Transverse colon (tissue), 4 donors: ENCODE results near the gene AKT1.

Experiments
- CTCF ChIP-seq, 5 experiments: fragments of 200-600 bp in 3 of 5; fragments of 450-650 bp in 2 of 5; sonication (generic) in 3 of 5; IDR thresholded peaks; 1 replicate in 2 of 5; 2 replicates in 3 of 5; pipeline ENCODE4 v1.5.1; 2016 to 2017; ENCODE audit warnings: antibody characterized with exemption in 5 of 5, inconsistent platforms in 3 of 5, mild to moderate bottlenecking in 2 of 5, moderate library complexity in 1 of 5
- EP300 ChIP-seq: sonication (generic); formaldehyde crosslinking; IDR thresholded peaks from one replicate; pipeline ENCODE4 v1.6.1; 2017; ENCODE audit warnings: antibody characterized with exemption, low read depth
- POLR2AphosphoS5 ChIP-seq, 3 donors: sonication (generic); formaldehyde crosslinking; IDR thresholded peaks; one replicate each; pipeline ENCODE4 v1.6.1; 2016; ENCODE audit warnings: antibody characterized with exemption in 3 of 3

GRCh38 chr14:104739546-104740516, 55.7 kb downstream of the AKT1 start:
- TF ChIP-seq CTCF (IDR thresholded peaks at IDR 0.05) (no peak), EP300 (no peak), POLR2AphosphoS5 (IDR thresholded peaks at IDR 0.05) (no peak)
